DND-41 (cell line): Measurements from ENCODE around the gene MADCAM1.

Source experiments
- CTCF ChIP-seq: IDR thresholded peaks from 2 replicates; pipeline ENCODE4 v1.5.1; 2012; ENCODE audit warnings: borderline replicate concordance, low read length, moderate library complexity, mild to moderate bottlenecking; ENCODE audit not compliant: poor library complexity, severe bottlenecking; ENCODE audit errors: extremely low read depth
- EZH2 ChIP-seq: IDR thresholded peaks from 3 replicates; pipeline ENCODE4 v1.6.1; 2012; ENCODE audit warnings: borderline replicate concordance, low read depth, mild to moderate bottlenecking, moderate library complexity, low read length, inconsistent platforms; ENCODE audit not compliant: severe bottlenecking

GRCh38 chr19:497869-498510 lies 1.7 kb downstream of the MADCAM1 start:
- TF ChIP-seq CTCF: no peak
- no peak for TF ChIP-seq EZH2
